Inflammatory macrophage (primary cell): Measurements from ENCODE around the gene CARTPT.

Experiments
- DNase-seq, 2 donors: peaks; one replicate each; pipeline ENCODE4 v3.0.0-alpha.2; 2020 to 2022
- total RNA-seq, 18 experiments: gene quantifications; one replicate each; lab custom pipeline; 2026; ENCODE audit warnings: mixed read lengths in 6 of 18, inconsistent platforms in 2 of 18; lab: John Stamatoyannopoulos, UW

The CARTPT gene
- total RNA-seq, result 0 to 0.03 (median 0) reads per million in 18 experiments

DNA sequence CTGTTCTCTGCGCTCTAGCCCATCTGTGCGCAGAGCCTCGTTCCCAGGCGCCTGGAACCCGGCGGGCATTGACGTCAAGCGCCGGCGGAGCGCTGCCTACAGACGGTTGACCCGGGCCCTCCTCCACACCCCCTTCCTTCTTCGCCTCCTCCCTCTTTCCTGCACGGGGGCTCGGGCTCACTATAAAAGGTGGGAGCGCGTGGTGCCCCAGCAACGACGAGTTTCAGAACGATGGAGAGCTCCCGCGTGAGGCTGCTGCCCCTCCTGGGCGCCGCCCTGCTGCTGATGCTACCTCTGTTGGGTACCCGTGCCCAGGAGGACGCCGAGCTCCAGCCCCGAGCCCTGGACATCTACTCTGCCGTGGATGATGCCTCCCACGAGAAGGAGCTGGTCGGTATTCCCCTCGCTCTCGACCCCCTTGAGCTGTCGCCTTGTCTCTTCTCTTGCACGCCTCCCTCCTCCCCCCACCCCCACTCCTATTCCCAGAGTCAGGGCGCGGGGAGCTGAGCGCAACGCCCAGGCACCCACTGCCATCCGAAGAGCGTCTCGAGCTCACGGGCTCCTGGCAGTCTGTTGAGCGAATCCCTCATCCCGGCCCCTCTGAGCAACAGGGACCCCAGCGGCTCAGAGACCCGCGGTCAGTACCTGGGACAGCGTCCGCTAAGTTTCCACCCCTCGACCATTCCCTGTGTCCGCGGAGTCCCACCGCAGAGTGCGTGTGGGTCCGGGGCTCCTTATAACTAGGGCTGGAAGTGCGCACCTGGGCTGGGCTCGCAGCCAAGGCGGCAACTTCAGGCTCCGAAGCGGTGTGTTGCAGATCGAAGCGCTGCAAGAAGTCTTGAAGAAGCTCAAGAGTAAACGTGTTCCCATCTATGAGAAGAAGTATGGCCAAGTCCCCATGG lies at the start of gene CARTPT:
Gene CARTPT (plus strand): TSS at position 213 of the 902 bp plus-strand sequence. CDS start 19 bp downstream, at position 232.
- DNase-seq, result no peak

DNA sequence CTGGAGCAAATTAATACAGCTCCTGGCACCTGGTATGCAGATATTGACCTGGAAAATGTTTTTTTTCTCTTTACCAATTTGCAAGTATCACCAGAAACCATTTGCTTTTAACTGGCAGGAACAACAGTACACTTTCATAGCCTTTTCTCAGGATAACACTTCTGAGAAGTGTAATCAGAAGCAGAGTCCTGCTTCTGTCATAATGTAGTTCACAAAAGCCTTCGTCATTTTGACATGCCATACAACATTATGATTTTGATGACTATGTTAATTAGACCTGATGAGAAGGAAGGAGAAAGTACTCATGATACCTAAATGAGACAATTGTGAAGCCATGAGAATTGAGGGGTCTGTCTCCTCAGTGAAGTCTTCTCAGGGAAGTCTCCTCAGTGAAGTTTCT lies 41.1 kb upstream of the CARTPT start:
- no peak for DNase-seq

DNA sequence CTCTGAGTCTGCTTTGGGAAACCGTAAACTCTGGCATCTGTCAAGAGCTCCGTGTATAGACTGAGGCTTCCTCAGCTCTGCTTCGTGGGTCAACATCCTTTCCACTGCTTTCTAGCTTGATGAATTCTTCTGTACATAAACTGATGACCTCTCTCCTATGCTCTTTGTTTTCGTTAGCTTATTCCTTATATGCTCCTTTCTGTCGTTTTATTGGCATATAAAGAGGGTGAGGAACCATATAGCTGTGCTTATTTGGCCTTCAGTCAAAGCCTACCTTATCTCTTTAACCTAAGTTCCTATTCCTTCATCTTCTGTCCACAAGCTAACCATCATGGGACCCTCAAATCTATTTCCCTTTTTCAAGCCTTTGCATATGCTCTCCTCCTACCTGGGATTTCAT lies 39.4 kb upstream of the CARTPT start:
- DNase-seq, result no peak

DNA sequence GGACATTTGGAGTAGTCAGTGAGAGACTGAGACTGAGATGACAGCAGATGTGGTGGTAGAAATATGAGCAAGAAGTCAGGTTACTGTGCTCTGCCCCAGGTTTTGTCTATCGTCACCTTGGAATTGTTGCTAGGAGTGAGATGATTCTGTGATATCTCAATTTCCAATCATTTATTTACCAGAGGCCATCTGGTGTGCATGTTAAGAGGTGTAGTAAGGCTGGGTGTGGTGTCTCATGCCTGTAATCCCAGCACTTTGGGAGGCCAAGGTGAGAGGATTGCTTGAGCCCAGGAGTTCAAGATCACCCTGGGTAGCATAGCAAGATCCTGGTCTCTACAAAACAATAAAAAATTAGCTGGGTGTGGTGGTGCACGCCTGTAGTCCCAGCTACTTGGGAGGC lies 38.6 kb upstream of the CARTPT start:
- DNase-seq, result no peak

DNA sequence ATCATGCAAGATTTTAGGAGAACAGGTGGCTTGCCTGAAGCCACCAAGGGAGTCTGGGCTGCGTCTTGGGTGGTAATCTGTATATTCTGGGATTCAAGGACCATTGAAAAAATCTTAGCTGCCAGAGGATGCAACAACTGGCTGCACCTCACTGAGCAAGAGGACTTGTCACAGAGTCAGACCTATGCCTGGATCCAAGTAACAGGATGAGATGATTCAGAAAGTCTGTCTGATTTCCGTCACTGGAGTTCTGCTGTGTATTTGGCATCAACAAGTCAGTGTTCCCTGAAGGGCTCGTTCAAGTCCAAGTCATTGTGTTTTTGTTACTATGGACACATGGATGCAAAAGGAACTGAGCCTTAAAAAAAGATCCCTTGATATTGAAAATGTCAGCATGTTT lies 37.8 kb upstream of the CARTPT start:
- DNase-seq, result no peak

DNA sequence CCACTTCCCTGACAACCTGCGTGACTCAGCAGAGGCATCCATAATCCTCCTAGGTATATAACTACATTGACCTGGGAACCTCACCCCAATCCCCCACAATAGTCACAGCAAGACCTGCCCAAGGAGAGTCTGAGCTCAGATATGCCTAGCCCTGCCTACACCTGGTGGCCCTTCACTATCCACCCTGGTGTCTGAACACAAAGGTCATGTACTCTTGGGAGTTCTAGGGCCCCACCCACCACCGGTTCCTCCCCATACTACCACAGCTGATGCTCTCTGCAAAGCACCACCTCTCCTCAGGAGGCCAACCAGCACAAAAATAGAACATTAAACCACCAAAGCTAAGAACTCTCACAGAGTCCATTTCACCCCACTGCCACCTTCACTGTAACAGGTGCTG lies 34.8 kb upstream of the CARTPT start:
- no peak for DNase-seq

DNA sequence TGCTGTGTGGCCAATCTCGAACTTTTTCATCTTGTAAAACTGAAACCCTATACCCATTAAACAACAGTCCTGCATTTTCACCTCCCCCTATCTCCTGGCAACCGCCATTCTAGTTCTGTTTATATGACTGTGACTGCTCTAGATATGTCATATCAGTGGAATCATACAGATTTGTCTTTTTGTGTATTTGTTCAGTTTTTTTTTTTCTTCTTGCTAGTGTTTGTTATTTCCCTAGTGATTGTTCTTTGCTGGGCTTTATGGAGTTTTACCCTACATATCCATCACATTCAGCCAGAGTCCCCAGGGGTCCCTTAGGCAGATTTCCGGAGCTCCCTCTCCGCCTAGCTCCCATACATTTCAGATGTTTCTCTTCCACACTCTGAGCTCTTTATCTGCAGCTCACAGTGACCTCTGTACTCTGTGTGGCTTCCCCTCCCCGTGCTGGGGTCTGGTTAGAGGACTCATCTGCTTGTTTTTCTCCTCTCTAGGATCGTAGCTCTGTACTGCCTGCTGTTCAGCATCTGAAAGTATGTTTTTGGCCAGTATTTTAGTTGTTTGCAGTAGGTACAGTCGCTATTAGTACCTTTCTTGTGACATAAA lies 25.1 kb upstream of the CARTPT start:
- no peak for DNase-seq

DNA sequence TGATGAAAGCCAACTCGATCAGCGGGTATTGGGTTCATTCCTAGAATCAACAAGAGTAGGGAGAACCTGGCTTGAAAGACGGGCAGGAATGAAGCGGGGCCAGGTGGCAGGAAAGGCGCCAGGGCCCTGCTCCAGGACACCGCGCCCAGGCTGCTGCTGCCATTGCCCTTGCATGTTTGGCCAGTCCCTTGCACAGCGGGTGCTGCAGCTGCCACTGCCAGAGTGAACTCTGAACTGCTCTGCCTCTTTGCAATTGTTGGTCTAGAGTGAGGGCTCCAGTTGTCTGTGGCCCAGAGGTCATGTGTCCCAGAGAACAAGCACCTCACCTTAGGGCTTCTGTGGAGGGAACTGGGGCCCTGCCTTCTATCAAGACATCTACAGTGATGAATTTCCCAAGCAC lies 24.0 kb upstream of the CARTPT start:
- no peak for DNase-seq

DNA sequence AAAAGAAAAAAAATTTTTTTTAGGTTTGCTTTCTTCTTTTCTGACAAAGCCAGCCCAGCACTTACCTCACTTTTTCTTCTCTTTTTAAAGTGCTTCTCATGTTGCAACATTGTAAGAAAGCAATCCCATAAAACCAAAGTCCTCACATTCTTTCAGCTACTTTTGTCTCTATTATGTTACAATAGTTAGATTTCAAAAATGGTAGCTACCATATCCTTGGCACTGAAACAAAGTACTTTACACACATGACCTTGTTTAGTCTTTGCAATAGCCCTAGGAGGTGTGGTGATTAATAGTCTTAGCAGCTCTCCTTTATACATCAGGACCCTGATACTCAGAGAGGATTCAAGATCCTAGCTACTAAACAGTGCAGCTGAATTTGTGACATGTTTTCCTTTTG lies 23.5 kb upstream of the CARTPT start:
- no peak for DNase-seq

DNA sequence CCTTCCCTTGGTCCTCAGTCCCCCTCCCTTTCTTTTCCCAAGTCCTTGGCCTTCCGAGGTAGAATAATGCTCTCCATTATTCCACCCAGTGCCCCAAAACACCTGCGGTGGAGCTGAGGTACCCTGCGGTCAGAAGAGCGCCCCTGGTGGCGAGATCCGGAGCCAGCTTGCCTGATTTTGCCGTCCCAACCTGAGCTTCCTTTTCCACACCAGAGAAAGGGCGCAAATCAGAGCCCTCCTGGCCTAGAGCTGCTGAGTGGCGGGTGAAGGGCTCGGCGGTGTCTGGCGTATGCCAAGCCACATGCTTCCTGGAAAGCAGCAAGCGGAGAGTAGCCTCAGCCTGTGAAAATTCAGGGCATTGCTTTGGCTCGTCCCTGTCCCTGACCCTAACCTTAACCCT lies 21.1 kb upstream of the CARTPT start:
- no peak for DNase-seq

DNA sequence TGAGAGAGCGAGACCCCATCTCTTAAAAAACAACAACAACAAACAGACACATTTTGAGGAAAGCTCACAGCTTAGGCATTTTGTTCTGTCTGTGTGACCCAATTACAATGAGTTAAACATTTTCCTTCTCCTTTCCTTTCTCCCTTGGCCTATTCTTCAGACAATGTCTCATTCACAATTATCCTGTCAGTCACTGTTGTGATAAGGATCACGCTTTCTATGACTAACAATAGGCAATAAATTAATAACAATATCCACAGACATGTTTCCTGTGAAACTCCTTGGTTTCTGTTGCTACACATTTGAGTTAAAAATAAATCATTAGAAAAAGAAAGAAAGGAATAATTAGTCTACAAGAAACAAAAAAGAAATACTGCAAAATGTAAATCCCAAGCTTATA lies 19.8 kb upstream of the CARTPT start:
- DNase-seq, result no peak

DNA sequence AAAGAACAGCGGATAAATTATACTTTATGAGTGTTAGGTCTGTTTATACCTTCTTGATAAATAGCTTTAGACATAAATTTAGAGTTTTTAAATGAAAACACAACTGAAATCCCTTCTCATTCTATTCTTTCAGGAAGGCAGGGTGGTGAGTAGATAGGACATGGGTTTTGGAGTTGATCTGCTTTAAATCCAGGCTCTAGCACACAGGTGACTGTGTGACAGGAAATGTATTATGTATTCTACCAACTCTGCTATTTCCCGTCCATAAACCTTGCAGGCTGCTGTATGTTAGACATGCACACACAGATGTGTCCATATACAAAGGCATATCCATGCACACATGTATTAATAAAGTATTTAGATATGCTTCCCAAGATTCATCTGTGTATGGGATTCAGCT lies 19.3 kb upstream of the CARTPT start:
- DNase-seq, result no peak

DNA sequence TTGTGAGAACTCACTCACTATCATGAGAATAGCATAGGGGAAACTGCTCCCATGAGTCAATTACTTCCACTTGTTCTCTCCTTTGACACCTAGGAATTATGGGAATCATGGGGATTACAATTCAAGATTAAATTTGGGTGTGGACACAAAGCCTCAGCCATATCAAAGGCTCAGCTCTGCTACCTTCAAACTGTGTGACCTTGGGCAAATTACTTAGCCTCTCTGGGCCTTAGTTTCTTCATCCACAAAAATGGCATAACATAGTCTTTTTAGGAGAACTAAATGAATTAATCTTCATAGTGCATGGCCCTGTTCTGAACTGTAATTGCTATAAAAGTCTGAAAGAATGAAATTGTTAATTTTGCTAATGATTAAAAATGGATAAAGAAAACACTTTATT lies 18.3 kb upstream of the CARTPT start:
- DNase-seq, result no peak

DNA sequence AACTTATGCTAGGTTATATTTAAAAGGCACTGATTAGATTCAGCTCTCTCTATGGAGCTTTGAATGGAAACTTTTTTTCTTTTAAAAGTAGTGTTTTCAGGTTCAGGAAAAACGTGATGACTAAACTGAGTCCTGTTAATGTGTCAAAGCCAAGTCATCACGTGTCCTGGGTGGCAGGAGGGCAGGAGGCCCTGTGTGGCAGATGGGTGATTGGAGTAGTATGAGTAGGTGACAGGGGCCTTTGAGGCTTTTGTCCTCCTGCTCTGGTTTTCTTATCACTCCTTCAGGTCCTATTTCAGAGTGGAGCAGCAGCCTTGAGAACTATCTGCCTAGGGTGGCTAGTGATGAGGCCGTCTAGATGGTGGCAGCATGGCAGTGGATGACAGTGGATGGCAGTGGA lies 17.7 kb upstream of the CARTPT start:
- DNase-seq, result no peak

DNA sequence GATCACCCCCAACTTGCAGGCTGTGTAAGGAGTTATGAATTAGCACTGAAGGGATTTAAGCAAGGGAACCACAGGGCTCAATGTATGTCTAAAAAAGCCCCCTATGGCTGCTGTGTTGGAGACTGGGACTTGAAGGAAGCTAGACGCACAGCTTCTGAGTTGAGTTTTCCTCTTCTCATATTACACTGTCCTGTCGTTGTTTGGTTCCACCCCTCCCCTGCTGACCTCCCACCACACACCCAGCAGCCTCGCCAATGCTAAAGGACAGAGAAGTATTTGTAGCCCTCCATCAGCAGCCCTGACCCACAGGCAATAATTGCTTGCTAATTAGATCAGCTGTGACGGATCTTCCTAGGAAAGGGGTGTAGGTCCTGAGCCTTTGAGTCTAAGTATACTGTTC lies 15.1 kb upstream of the CARTPT start:
- no peak for DNase-seq

DNA sequence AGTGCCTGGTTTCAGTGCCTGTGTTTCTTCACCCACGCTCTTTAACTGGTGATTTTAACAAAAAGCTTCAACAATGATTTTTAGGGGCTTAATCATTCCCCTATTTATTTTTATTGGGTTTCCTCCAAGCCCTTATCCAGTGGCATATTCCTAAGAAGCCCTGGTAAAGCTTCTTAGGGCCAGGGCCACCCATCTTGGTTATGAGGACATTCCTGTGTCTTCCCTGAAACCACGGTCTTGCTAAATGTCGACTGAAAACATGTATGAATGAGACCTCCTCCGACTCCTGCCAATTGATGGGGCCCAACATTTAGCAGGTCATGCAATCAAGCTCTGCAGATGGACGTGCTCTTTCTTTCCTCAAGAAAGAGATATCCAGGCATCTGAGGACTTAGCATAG lies 13.7 kb upstream of the CARTPT start:
- no peak for DNase-seq

DNA sequence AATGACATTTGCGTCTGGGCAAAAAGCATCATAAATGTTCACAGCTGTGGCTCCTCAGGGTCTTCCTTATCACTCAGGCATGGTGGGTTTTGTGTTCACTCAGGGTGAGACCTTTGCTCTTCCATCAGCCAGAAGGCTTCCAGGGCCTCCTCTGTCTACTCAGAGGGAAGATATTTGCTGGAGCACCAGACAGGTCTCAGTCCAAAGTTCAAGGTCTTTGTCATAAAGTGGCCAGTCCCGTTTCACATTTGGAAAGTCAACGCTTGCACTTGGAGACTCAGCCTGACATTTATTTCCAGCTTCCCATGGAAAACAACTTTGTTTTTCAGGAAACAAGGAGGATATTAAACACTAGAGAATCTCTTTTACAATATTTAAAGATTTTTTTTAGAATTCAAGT lies 12.2 kb upstream of the CARTPT start:
- DNase-seq, result no peak

DNA sequence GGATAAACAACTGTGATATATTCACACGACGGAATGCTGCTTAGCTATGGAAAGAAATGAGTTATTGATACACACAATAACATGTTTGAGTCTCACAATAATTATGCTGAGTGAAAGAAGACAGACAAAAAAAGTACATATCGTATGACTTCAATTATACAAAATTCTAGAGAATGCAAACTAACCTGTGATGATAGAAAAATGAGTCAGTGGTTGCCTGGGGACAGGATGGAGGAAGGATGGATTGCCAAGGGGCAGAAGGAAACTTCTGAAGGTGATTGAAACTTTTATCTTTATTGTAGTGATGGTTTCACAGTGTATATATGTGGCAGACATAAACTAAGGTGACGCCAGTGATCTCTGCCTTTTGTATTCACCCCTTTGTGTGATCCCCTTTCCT lies 7.5 kb upstream of the CARTPT start:
- no peak for DNase-seq

DNA sequence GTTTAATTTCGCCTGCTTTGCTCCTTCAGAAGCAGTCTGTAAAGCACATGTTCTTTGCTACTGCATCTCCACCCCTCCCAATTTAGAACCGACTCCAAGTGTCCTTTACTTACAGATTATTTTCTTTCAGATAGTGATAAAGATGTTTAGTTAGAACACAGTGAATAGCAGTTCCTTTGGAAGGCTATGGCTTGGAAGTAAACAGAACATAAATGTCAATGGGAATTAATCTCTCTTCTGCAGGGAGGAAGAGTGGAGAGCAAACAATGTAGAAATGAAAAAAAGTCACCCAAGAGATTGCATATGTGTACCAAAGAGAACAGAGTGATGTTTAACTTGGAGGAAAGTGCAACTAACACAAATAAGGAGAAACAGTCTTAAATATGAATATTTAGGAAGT lies 4.2 kb upstream of the CARTPT start:
- DNase-seq, result no peak

DNA sequence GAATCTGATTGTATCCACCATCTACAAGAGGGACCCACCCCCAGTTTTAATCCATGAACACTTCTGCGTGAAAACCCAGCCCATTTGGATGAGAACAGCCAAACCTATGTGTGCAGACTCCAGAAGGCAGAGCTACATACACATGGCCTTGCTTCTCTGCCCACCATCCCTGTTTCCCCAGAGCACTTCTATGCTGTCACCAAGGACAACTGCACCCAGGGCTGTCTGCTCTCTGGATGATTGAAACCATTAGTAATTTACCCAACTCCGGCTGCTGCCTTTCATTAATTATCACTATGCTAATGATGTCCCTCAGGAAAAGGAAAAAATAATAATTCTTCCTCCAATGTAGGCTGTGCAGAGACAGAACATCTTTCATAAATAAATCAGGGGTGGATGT lies 8.9 kb downstream of the CARTPT start:
- DNase-seq, result no peak

DNA sequence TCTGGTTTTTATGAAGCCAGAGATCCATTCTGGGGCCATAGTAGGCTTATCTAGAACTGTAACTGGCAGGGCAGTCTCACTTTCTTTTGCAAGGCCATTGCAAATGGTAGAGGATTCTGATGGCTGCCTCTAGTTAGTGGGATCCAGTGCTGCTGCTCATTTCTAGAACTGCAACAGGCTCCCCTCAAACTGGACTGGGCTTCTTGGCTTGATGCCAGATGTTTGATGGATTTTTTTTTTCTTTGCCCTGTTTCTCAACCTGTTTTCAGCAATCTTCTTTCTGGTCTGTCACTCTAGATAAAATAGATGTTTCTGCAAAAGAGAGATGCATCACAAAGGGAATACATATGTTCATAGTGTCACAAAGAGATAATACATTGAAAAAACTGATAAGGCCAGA lies 11.9 kb downstream of the CARTPT start:
- DNase-seq, result no peak

DNA sequence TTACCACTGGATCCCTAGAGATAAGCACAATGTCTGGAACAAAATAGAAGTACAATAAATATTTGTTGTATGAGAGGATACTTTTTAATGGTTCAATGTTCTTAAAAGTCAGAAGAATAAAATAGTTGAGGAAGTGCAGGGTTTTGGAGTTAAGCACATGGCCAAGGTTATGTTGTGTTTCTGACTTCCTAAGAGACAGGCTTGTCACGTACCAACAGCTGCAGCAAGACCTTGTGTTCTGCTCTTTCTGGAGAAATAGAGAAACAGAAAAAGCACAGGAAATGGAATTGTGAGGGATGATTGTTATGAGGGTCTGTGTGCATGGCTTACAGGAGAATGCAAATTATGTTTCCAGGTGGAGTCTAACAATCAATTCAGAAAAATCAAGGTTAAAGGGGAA lies 12.9 kb downstream of the CARTPT start:
- no peak for DNase-seq

DNA sequence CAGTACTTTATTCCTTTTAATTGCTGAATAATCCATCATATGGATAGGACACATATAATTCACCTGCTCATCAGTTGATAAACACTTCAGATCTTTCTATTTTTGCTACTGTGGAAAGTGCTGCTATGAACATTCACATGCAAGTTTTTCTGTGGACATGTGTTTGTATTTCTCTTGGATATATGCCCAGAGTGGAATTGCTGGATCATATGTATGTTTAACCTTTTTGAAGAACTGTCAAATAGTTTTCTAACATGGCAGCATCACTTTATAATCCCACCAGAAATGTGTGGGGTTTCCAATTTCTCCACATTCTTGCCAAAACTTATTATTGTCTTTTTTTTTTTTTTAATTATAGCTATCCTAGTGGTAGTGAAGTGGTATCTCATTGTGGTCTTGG lies 15.1 kb downstream of the CARTPT start:
- DNase-seq, result no peak

DNA sequence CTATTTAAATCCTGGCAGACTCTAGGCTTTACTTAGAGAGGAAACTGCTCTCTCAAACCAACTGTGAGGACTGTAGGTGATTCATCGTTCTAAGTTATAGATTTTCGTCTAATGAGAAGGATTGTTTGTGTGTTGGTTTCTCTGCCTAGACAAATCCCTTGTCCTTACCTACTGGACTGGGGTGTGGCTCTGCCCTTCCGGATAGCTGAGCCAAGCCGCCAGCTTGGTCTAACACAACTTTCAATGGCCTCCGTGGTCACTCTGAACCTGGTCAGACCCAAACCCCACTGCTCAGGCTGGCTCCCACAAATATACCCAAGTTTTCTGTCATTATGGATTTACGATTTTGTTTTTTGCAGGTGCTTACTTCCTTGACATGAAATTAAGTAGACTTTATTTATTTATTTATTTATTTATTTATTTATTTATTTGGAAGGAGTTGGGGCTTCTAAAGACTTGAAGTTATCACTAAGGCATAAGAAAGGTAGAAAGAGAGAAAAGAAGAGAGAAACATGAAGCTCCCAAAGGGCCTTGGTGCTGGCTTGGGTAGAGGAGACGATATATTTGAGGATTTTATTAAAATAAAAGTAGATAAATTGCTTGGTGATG lies 19.0 kb downstream of the CARTPT start:
- no peak for DNase-seq
